RPMI8226 (cell line): ENCODE data around the gene MYB.
A peak's percentile ranks its signal among the peaks of the same experiment; 100 is the strongest.

ENCODE experiments used
- DNase-seq: peaks from one replicate; pipeline ENCODE4 v3.0.0-alpha.2; 2015

The MYB gene

GRCh38 chr6:135191508-135192255, 10.6 kb downstream of the MYB start:
- DNase-seq, result no peak

GRCh38 chr6:135192256-135193174, 11.4 kb downstream of the MYB start:
- no peak for DNase-seq

GRCh38 chr6:135193221-135193620, 12.1 kb downstream of the MYB start:
- no peak for DNase-seq

GRCh38 chr6:135195041-135195440, 13.9 kb downstream of the MYB start:
- DNase-seq, result no peak

- DNase-seq, result no peak
Measured at GRCh38 chr6:135195522-135195921, 14.4 kb downstream of the MYB start.

DNA sequence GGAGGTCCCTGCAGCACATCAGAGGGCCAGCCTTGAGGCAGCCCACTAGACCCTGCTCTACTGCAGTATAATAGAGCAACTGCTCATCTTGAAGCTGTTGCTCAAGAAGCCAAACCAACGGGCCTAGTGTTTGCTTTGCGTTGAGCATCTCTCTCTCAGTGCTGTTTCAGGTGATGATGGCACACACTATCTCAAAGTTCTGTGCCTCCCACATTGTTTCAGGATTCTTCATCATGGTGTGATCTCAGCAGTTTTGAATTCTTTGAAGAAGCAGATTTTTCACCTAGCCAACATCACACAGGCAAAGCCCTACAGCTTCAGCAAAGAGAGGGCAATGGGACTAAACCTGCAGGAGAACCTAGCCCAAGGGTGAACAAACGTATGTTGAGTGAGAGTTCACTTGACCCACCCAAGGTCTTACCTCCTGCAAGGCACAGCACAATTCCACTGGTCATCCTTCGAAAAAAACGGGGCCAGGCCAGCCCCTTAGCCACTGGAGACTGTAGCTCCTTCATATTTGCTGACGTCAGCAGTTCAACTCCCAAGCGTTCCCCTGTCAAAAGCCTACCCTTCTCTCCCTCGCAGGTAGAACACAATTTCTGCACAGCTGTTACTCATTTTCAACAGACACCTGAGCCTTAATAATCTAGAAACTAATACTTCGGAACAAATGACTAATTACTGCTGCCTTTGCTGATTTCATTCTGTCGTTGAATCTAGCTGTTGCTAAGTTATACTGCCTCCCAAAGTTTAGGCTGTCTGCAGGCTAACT, 15.8 kb downstream of the MYB start:
- no peak for DNase-seq

- DNase-seq, result no peak
Measured at GRCh38 chr6:135202836-135203235, 21.7 kb downstream of the MYB start.

- DNase-seq, result no peak
Measured at GRCh38 chr6:135204951-135205350, 23.8 kb downstream of the MYB start.

- no peak for DNase-seq
Measured at GRCh38 chr6:135209803-135210202, 28.7 kb downstream of the MYB start.

DNA sequence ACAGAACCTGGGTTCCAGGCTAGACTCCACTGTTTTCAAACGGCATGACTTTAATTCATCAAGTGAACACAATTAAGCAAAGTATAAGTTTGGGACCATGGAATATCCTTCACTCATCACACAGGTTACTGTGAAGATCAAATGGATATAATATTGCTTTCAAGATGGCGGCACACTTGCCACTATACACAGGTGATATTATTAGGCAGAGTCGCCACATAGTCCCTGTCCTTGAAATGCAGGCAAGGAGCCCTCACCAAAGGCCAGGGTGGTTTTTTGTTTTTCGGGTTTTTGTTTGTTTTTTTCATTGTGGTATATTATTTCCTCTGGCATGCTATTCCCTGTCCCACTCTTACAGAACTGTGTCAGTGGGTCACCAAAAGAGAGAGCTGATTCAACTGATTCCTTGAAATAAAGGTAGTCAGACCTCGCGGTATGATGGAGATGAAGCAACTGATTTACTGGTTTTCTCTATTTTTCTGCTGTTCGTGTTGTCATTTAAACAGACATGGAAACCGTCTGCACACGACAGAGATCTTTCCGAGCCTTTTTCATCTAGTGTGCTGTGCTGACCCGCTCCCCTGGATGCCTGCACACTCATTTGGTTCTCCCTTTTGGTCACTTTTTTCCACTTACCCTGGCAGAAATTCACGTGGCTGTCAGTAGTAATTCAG, 29.7 kb downstream of the MYB start:
- no peak for DNase-seq

DNA sequence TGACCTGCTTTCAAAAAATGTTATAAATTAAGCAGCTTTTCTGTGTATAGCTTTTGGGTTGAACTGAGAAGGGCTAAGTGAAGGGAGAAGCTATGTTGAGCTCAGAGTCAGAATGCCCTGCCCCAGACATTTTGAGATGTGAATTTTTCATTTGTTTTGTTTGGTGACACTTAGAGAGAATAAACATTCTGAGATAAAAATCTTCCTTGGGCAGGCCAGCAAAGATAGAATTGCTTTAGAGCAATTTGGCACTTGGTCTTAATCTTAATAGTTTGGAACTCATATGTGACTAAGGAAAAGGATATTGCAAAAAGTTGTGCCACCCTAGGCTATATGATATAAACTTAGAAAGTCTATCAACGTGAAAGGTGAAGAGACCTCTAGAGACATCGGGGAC, 30.2 kb downstream of the MYB start:
- DNase-seq, result no peak

- DNase-seq, result no peak
Measured at GRCh38 chr6:135212020-135212806, 31.1 kb downstream of the MYB start.

GRCh38 chr6:135212935-135213334, 31.8 kb downstream of the MYB start:
- no peak for DNase-seq

- DNase-seq, result no peak
Measured at GRCh38 chr6:135213616-135214015, 32.5 kb downstream of the MYB start.

- DNase-seq, result no peak
Measured at GRCh38 chr6:135215160-135215559, 34.1 kb downstream of the MYB start.

- no peak for DNase-seq
Measured at GRCh38 chr6:135215563-135215962, 34.5 kb downstream of the MYB start.

GRCh38 chr6:135217663-135218062, 36.6 kb downstream of the MYB start:
- no peak for DNase-seq

DNA sequence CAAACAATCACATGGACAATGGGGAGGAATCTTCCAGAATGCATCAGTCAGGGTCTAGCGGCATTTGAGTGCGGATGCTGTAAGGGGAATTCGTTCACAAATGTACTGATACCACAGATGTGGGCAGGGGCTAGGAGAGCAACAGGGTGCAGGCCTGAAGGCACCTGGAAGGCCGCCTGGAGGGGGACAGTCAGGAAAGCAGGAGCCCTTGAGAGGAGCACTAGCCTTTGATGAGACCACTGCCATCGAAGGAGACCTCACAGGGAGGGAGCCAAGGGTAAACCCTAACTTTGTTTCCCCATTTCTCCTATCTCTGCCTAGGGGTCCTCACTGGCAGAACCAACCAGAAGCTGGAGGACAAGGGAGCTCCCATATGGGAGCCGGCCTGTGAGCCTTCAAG, 38.2 kb downstream of the MYB start:
- no peak for DNase-seq

DNA sequence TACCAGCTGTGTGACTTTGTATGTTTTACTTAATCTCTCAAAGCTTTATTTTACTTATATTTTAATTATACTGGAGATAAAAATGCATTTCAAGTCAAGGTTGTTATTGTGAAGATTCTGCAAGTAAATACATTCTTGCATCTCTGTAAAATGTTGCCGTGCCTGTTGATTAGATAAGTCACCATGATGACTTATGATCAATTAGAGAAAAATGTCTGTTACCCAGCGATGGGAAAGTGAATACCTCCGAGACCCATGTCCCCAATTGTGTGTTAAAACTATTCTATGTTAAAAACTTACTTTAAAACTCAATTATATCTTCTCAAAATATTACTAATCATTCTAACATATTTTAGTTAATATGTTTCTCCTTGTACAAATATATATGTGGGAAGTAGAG, 39.9 kb downstream of the MYB start:
- no peak for DNase-seq

- no peak for DNase-seq
Measured at GRCh38 chr6:135221505-135221904, 40.4 kb downstream of the MYB start.

DNA sequence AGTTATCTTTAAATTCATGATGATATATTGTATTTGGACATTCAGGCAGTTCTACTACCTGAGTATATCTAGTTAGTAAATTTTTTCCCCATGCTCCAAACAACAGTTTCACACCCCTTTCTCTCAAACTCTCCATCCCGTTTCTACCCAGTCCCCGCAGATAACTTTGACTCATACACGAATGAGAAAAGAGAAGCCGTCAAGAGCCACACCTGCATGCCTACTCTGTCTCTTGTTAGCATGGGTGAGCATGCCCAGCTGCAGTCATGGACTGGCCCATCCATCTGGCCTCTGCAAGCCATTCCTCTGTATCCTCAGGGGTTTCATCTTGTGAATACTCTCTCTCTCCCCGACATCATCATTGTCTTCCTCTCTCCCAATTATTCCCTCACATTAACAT, 41.5 kb downstream of the MYB start:
- DNase-seq, result no peak

GRCh38 chr6:135224037-135224647, 43.0 kb downstream of the MYB start:
- peak; percentile 16 for DNase-seq
